NCI-H187 (cell line): Measurements from ENCODE around the gene METTL26.

Source experiments
- DNase-seq, 2 experiments: peaks; one replicate each; lab custom pipeline; 2025; lab: John Stamatoyannopoulos, UW

The METTL26 gene

GRCh38 chr16:638034-638543 lies 2.0 kb upstream of the METTL26 start:
- no peak for DNase-seq

GRCh38 chr16:637081-638018 lies 1.2 kb upstream of the METTL26 start:
- DNase-seq: peak in 1 of 2 experiments; percentile 94

GRCh38 chr16:635573-636205 lies 416 bp downstream of the METTL26 start:
- no peak for DNase-seq

GRCh38 chr16:634996-635395 lies 1.1 kb downstream of the METTL26 start:
- no peak for DNase-seq

GRCh38 chr16:634051-634670 lies 1.9 kb downstream of the METTL26 start:
- DNase-seq: no peak

- DNase-seq: no peak
Measured at GRCh38 chr16:633336-634050, 2.6 kb downstream of the METTL26 start.

- DNase-seq: no peak
Measured at GRCh38 chr16:632486-633335, 3.4 kb downstream of the METTL26 start.

- DNase-seq: no peak
Measured at GRCh38 chr16:631808-632358, 4.2 kb downstream of the METTL26 start.

GRCh38 chr16:630815-631405 lies 5.2 kb downstream of the METTL26 start, which contains the start of gene WFIKKN1:
TSS of gene WFIKKN1 (plus strand) at chr16:630985. CDS start at chr16:631254, 269 bp downstream.
- DNase-seq: no peak

GRCh38 chr16:630249-630814 lies 5.8 kb downstream of the METTL26 start:
- DNase-seq: no peak

- DNase-seq: no peak
Measured at GRCh38 chr16:629833-630248, 6.3 kb downstream of the METTL26 start.

- no peak for DNase-seq
Measured at GRCh38 chr16:629185-629832, 6.8 kb downstream of the METTL26 start.

GRCh38 chr16:628321-629061 lies 7.6 kb downstream of the METTL26 start:
- DNase-seq: no peak

- no peak for DNase-seq
Measured at GRCh38 chr16:627454-628239, 8.5 kb downstream of the METTL26 start.

GRCh38 chr16:626787-627453 lies 9.2 kb downstream of the METTL26 start:
- no peak for DNase-seq

GRCh38 chr16:625977-626765 lies 9.9 kb downstream of the METTL26 start:
- no peak for DNase-seq
